HG03460 (cell line): Measurements from ENCODE around the gene HNRNPF.
"Not testable (repeated sequence)": the region's sequence is repeated elsewhere in the genome, so short reads cannot be mapped to it uniquely, and the experiment has no call there.

Source experiments
- ATAC-seq: cut with Tn5 transposase; IDR thresholded peaks from one replicate; pipeline ENCODE4 v1.9.1; 2021; ENCODE audit not compliant: unreplicated experiment

The HNRNPF gene

GRCh38 chr10:43421944-43422343 lies 13.0 kb upstream of the HNRNPF start:
- not testable (repeated sequence) for ATAC-seq

DNA sequence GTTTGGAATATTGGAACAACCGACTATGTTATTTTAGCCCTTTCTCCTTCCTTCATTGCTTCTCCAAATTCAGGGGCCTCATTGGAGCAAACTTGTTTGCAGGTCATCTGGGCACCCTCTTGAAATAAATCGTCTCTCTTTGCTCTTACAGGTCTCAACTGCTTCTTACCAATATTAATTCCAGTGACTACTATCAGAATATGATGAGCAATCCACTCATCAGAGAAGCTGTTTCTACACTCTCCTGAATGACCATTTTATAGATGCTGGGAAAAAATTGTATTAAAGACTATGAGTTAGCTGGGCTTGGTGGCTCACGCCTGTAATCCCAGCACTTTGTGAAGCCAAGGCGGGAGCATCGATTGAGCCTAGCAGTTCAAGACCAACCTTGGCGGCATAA lies 12.5 kb upstream of the HNRNPF start:
- no peak for ATAC-seq

GRCh38 chr10:43421201-43421507 lies 12.2 kb upstream of the HNRNPF start:
- ATAC-seq, result no peak

GRCh38 chr10:43420369-43421200 lies 11.6 kb upstream of the HNRNPF start:
- peak; percentile 85 for ATAC-seq

DNA sequence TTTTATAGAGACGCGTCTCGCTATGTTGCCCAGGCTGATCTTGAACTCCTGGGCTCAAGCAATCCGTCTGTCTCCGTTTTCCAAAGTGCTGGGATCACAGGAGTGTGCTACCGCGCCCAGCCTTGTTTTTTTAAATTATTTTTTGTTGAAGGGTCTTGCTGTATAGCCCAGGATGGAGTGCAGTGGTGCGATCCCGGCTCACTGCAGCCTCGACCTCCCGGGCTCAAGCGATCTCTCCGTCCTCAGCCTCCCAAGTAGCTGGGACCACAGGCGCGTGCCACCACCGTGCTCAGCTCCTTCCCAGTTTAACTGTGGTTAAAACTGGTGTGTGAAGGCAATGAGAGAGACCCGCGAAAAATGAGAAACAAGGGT lies 11.0 kb upstream of the HNRNPF start:
- no peak for ATAC-seq

- peak; percentile 36 for ATAC-seq
These were observed 9.2 kb upstream of the HNRNPF start for GRCh38 chr10:43417950-43418768.

DNA sequence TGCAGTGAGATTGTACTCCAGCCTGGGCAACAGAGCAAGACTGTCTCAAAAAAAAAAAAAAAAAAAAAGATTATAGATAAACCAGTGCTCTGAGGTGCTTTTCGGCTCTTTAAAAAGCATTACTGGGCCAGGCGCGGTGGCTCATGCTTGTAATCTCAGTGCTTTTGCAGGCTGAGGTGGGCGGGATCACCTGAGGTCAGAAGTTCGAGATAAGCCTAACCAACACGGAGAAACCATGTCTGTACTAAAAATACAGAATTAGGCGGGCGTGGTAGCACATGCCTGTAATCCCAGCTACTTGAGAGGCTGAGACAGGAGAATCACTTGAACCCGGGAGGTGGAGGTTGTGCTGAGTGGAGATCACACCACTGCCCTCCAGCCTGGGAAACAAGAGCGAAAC lies 6.6 kb upstream of the HNRNPF start:
- no peak for ATAC-seq

- ATAC-seq, result no peak
These were observed 2.5 kb upstream of the HNRNPF start for GRCh38 chr10:43411536-43411935.

- ATAC-seq, result no peak
These were observed 1.4 kb upstream of the HNRNPF start for GRCh38 chr10:43410345-43410744.

DNA sequence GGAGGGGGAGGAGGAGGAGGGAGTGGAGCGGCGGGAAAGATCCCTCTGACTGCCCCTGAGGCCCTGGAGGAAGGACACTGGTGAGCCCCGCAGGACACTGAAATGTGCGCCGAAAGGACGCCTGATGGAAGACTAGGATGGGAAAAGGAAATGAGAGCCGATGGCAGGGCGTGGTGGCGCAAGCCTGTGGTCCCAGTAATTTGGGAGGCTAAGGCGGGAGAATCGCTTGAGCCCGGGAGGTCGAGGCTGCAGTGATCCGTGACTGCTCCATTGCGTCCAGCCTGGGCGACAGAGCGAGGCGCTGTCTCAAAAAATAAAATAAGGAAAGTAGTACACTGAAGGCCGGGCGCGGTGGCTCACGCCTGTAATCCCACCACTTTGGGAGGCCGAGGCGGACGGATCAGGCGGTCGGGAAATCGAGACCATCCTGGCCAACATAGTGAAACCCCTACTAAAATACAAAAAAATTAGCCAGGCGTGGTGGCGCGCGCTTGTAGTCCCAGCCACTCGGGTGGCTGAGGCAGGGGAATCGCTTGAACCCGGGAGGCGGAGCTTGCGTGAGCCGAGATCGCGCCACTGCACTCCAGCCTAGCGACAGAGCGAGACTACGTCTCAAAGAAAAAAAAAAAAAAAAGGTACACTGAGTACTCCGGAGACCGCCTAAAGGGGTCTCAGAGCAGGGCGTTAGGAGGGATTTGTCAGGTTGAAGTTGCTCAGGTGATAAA lies 561 bp upstream of the HNRNPF start:
- no peak for ATAC-seq

GRCh38 chr10:43408331-43408709 lies 666 bp downstream of the HNRNPF start:
- ATAC-seq, result peak; percentile 0

DNA sequence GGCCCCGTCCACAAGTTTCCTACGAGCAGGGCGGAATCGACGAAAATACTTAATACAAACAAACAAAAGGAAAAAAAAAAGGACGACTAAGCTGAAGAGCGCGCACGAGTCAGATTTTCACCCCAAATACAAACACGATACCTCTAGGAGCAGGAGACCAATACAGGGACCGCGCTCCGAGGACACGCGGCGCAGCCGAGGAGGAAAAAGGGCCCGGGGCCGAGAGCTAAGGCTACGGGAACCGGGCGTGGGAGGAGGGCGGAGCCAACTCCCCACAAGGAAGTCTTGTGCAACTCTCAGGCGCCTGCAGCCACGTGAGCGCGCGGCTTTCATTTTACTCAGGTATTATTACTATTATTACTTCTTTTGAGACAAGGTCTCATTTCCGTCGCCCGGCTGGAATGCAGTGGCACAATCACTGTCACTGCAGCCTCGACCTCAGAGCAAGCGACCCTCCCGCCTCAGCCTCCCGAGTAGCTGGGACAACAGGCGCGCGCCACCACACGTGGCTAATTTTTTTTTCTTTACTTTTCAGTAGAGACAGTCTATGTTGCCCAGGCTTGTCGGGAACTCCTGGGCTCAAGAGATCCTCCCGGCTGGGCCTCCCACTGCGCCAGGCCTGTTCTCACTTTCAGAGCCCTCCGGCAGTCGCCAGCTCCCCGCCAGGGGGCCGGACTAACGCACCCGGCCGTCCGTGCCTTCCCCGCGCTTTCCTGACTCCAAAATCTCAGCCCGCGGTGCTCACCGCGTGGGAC lies 1.2 kb downstream of the HNRNPF start:
- ATAC-seq, result peak; percentile 47

DNA sequence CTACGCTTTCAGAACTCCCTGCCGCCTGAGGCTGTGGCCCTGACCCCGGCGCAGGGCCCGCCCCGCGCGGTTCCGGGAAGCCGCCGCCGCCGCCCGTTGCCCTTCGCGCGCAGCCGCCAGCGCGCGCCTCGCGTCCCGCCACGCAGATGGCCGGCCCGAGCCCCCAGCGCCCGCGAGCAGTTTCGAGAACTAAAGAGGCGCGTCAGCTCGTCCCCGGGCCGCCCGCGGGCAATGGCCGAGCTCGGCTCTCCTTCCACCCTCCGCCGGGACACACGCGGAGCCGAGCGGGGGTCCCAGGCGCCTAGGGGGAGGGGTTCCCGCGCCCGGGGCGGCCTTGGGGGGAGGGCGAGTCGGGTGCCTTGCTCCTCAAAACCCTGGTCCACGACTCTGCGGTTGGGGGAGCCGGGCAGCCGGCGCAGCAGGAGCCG lies 1.8 kb downstream of the HNRNPF start:
- peak; percentile 18 for ATAC-seq

- no peak for ATAC-seq
These were observed 4.3 kb downstream of the HNRNPF start for GRCh38 chr10:43404704-43405084.

DNA sequence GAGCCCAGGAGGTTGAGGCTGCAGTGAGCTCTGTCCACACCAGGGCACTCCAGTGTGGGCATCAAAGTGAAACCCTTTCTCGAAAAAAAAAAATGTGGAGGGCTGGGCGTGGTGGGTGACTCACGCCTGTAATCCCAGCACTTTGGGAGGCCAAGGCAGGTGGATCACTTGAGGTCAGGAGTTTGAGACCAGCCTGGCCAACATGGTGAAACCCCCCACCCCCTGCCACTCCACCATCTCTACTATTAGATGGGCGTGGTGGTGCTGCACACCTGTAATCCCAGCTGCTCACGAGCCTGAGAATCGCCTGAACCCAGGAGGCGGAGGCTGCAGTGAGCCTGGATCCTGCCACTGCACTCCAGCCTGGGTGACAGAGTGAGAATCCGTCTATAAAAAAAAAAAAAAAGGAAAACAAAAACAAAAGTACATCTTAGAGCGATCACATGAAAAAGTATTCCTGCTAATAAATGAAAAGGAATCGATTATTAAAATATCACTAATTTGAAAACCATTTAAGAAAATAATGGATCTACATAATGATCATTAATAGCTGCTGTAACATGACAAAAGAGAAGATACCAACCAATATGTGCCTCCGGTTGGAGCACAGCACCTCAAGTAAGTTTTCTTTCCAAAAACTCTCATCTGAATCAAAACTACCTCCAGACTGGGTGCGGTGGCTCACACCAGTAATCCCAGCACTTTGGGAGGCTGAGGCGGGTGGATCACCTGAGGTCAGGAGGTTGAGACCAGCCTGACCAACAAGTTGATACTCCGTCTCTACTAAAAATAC lies 4.9 kb downstream of the HNRNPF start:
- no peak for ATAC-seq

- no peak for ATAC-seq
These were observed 6.0 kb downstream of the HNRNPF start for GRCh38 chr10:43402880-43403452.

GRCh38 chr10:43402176-43402575 lies 6.8 kb downstream of the HNRNPF start:
- no peak for ATAC-seq

- ATAC-seq, result no peak
These were observed 7.4 kb downstream of the HNRNPF start for GRCh38 chr10:43401627-43402026.

- no peak for ATAC-seq
These were observed 9.4 kb downstream of the HNRNPF start for GRCh38 chr10:43399320-43400310.
